HG03159 (cell line): ENCODE results near the gene KCNE1.
"Not testable (repeated sequence)": the region's sequence is repeated elsewhere in the genome, so short reads cannot be mapped to it uniquely, and the experiment has no call there.

Experiments used
- ATAC-seq: cut with Tn5 transposase; IDR thresholded peaks from one replicate; pipeline ENCODE4 v1.9.1; 2021; ENCODE audit warnings: mild to moderate bottlenecking, moderate library complexity; ENCODE audit not compliant: unreplicated experiment

Gene KCNE1

DNA sequence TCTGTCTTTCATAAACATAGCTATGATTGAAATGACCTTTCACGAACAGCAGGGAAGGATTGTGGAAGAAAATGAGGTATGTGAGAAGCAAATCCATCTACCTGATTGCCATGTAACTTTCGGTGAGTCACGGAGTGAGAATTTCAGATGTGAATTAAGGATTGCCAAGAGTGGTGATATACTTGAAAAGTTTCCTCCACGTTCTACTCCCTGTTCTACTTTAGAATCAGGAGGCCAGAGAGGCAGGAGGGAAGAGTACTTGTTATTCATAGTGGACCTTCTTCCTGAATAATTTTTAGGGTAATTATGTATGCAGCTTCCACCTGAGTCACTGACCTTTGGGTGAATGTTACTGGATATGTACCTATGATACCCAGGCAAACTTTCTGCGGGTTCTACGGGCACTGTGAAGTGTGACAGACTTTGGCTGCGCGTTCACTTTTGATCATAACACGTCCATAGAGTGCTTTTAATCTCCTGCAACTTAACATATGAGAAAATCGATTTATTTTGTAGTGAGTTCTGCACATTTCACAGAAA is 2.6 kb upstream of the KCNE1 start:
- no peak for ATAC-seq

DNA sequence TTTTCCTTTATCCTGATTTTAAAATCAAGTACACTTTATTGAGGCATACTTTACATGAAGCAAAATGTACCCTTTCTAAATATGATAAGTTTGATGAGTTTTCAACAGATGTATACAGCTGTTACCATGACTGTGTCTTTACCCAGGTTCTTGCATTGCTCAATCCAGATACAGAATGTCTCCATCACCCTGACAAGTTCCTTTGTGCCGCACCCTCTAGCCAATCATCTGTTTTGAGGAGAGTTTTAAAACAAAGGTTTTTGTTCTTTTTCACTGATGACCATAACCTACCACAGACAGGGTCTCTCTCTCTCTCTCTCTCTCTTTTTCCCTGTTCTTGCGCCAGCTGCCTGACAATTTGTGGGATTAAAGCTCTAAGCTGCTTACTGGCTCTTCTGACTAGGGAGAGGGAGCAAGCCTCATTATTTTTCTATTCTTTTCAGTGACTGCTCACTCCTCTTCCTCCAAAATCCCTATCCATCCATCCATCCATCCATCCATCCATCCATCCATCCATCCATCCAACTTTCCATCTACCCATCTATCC is 1.2 kb upstream of the KCNE1 start:
- no peak for ATAC-seq

DNA sequence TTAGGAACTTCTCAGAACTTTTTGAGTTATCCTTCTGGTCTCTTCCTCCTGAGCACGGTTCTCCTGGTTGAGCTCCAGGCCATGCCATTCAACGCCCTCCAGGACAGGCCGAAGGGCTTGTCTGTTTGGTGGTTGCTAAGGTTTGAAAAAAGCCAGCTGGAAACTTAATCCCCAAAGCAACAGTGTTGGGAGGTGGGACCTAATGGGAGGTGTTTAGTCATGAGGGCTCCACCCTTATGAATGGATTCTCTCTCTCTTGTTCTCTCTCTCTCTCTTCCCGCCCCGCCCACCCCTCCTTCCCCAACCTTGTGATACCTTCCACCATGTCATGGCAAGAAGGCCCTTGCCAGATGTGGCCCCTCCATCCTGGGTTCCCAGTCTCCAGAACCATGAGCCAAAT is 829 bp downstream of the KCNE1 start:
- ATAC-seq: no peak

DNA sequence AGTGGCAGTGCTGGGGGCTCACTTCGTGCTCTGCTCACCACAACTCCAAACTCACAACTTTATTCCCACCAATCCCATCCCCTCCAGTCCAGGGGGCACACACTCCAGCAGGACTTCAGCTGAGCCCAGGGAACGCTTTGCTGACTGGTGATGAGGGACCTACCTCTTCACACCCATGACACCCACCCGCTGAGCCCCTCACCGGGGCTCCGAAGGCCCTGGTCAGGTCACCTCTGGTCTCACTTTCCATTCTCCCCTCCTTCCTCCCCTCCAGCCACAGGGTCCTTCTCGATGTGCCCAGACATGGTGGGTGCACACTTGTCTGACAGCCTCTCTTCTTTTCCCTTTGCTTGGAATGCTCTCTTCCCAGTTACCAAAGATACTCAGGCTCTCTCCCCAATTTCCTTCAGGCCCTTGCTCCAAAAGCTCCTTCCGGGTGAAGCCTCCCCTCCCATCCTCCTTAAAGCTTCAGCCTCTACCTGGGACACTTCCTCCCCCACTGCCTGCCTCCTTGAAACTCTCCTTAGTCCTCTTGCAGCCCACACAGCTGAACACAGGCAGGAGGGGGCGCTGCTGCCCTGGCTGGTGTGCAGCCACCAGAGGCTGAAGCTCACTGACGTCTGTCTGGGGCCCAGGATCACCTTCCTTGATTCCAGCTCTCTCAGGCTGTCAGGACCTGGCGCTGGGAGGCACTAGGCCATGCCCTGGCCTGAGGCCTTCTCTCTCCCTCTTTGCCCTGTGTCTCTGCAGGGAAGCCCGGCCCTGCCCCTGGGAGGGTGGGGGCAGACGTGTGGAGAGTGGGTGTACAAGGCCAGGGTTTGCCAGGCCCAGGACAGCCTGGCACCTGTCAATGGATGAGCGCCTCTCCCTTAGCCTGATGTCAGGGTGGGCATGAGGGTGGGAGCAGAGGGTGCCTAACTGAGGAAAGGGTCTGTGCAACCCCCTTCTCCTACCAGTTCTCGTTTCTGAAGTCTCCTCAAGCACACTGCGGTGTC is 1.6 kb downstream of the KCNE1 start:
- no peak for ATAC-seq

DNA sequence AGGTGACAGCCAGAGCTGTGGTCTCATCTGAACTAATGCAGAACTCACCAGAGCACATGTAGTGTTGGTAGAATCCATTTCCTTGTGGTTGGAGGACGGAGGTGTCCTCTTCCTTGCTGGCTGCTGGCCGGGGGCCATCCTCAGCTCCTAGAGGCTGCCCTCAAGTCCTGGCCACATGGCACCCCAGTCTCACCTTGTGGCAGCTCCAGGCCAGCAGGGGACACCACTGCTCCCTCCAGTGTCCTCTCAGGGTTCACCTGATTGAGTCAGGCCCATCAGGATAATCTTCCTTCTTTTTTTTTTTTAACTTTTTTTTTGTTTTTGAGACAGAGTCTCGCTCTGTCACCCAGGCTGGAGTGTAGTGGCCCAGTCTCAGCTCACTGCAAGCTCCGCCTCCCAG is 2.9 kb downstream of the KCNE1 start:
- ATAC-seq: no peak

GRCh38 chr21:34504595-34504994 is 7.4 kb downstream of the KCNE1 start:
- ATAC-seq: no peak

- ATAC-seq: no peak
Observed at GRCh38 chr21:34502480-34503106, 9.4 kb downstream of the KCNE1 start.

GRCh38 chr21:34501716-34502115 is 10.3 kb downstream of the KCNE1 start:
- ATAC-seq: no peak

GRCh38 chr21:34500191-34500590 is 11.8 kb downstream of the KCNE1 start:
- no peak for ATAC-seq

DNA sequence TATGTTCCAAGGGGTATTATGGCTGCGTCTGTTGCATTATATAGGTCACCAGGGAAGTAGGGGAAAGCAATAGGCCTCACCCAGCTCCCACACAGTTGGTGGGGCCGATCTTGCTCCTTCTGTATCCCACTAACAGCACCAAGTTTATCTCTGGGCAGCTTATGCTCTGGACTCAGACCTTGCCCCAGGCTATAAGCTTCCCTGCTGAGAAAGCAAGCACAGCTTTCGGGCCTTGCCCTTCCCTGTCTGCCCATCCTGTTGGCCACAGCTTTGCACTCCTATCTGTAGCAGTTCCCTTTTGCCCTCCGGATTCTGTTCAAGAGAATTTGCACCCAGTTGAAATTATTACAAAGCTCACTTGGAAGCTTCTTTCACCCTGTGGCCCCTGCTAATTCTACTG is 12.9 kb downstream of the KCNE1 start:
- no peak for ATAC-seq

GRCh38 chr21:34498623-34499022 is 13.4 kb downstream of the KCNE1 start:
- ATAC-seq: no peak

DNA sequence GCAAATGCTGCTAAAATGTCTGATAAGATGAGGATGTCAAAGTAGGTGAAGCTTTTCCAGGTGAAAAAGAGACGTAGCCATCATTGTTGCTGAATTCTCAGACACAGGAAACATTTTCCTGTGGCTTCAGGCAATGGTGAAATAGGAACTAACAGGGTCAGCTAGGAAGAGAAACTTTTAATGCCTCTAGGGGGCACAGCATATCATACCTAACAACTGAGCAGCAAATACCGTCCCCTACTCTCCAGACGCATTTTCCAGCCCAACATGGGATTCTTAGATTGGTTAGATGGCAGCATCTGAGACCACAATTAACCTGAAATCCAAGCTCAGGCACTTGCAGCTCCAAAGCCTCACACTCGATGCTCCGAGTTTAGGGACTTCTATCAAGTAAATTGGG is 28.2 kb downstream of the KCNE1 start:
- ATAC-seq: not testable (repeated sequence)

- not testable (repeated sequence) for ATAC-seq
Observed at GRCh38 chr21:34483435-34483834, 28.6 kb downstream of the KCNE1 start.

- not testable (repeated sequence) for ATAC-seq
Observed at GRCh38 chr21:34467333-34467732, 44.7 kb downstream of the KCNE1 start.

DNA sequence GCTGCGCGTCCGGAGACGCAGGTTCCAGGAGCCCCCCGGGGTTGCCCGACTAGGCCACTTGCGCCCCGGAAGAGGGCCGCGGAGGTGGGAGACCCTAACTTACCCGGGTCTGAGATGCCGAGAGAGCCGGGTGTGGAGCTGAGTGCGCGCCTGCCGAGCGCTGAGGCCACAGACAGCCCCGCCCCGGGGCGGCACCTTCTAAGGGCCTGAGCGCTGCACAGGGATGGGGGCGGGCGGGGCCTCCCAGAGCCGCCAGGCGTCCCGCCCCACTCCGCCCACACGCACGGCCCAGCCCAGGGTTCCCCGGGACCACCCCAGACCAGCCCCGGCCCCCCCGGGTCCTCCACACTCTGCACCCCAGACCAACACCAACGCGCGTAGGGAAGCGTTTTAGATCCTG is 52.6 kb downstream of the KCNE1 start:
- not testable (repeated sequence) for ATAC-seq

- not testable (repeated sequence) for ATAC-seq
Observed at GRCh38 chr21:34458266-34458665, 53.7 kb downstream of the KCNE1 start.

DNA sequence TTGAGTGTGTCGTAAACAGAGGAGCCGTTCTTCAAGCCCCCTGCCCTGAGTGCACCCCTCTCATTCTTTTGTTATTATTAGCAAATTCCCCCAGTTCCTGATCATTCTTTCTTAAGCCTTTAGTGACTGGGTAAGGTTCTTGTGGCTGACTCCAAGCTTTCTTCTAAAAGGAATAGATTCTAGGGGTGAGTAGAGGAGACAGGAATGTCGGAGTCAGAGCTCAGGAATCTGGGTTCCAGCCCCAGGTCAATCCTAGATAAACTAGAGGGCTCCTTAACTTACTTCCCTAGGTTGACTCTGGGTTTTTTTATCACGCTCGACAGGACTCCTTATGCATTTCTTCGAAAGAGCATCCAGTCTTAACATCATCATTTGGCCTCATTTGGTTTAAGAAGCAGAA is 55.8 kb downstream of the KCNE1 start:
- ATAC-seq: not testable (repeated sequence)

DNA sequence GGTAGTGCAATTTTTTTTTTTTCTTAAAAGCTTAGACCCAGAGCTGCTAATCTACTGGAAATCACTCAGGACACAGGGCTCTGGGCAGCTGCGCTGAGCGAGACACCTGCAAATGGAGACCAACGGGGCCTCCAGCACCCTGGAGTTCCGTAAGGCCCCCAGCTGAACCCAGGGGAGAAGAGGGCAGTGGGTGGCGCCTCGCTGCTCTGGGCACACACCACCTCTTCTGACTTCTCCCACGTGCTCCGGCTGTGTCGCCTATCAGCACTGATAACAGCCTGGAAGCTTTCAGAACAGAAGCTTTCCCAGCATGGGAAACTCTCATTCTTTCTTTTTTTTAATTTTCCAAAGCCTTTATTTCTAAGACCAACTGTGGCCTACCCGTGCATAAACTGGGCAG is 56.4 kb downstream of the KCNE1 start:
- ATAC-seq: not testable (repeated sequence)

DNA sequence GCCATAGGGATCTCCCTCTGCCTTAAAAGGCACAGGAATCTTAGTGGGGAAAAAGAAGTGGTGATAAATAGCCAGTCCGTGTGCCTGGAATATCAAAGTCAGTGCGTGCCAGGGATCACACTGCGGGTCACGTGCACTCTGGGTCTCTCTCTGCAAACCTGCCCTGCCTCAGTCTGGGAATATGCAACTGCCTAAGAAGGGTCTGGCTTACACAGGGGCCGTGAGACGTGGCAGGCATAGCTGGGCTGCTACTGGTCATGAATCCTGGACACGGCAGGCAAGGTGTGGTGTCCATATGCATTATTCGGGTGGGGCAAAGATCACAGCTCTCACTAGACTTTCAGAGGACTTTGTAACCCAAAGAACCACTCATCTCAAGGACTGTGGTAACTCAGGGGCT is 65.0 kb downstream of the KCNE1 start:
- not testable (repeated sequence) for ATAC-seq

DNA sequence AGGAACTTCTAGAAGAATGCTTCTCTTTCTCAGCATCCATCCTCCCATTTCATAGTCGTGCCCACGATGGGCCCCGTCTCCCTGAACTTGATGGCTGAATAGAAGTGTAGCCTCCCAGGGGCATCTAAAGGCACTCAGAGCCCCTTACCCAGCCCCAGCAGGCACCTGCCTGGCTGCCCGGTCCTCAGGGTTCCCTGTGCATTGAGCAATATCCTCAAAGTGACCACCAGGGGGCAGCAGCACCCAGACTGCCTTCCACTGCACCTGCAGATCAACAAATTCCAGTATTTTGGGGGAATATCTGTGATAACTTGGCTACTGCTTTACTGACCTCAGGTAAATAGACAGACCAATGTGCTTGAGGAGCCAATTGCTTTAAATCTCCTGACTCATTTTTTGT is 68.5 kb downstream of the KCNE1 start:
- not testable (repeated sequence) for ATAC-seq

DNA sequence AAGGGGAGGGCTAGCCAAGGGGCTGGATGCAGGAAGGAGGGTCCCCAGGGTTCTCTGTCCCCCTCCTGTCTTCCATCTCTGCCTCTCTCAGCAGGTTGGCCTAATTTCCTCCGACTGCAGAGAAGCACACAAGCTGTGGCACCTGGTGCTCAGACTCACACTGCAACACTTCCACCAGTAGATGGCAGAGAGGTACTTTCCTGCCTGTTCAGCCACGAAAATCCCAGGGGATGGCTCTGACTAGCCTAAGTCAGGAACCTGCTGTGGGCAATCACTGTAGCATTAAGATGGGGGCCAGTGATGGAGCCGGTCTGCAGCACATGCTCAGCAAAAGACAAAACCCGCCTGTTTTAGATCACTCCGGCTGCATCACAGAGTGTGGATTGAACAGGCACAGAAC is 82.3 kb downstream of the KCNE1 start:
- not testable (repeated sequence) for ATAC-seq
